Raji (cell line): Measurements from ENCODE around the gene MRPL36.

Experiments
- POLR2A ChIP-seq: IDR thresholded peaks from 2 replicates; pipeline ENCODE4 v1.6.1; 2011; ENCODE audit warnings: low read depth, low read length, control low read depth; ENCODE audit not compliant: insufficient read depth

MRPL36 gene

GRCh38 chr5:1795931-1796330, 3.7 kb downstream of the MRPL36 start:
- TF ChIP-seq POLR2A = peak; percentile 30; the same call in 1 of the 2 replicates

DNA sequence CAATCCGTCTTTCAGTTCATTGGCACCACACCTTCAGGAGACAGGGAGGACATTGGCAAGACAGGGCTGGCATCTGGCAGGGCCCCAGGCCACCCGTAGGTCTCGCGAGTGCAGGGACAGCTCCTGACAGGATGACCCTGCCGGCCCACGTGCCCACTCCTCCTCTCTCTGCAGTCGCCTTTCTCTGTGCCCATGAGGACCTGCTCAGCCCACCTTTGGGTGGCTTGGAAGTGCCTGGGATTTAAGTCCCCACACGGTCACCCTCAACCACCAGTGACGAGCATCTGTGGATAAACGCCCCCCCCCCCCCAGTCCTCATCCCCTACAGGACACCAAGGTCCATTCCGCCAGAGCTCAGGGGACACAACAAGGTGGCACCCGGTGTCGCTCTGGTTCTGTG, 4.1 kb downstream of the MRPL36 start:
- TF ChIP-seq POLR2A = no peak

DNA sequence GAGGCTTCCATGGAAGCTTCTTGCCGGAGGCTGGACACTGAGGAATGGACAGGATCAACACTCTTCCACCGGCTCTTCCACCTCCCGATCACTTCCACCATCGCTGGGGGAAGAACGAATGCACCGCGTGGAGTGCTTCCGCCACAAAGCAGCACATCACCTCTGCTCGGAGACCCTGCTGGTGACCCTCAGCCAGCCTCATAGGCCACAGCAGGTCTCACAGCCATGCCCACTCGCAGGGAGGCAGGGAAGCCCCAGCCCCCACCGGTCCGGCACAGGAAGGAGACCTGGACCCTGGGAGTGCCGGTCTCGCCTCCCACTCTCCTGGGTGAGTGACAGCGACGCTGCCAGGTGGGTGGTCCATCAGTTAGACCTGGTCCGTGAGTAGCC, 4.7 kb downstream of the MRPL36 start:
- no peak for TF ChIP-seq POLR2A

- TF ChIP-seq POLR2A = 0 out of 2 replicates have a peak, but pooled peaks have one; percentile 26
These were observed 5.4 kb downstream of the MRPL36 start for GRCh38 chr5:1793966-1794900.

DNA sequence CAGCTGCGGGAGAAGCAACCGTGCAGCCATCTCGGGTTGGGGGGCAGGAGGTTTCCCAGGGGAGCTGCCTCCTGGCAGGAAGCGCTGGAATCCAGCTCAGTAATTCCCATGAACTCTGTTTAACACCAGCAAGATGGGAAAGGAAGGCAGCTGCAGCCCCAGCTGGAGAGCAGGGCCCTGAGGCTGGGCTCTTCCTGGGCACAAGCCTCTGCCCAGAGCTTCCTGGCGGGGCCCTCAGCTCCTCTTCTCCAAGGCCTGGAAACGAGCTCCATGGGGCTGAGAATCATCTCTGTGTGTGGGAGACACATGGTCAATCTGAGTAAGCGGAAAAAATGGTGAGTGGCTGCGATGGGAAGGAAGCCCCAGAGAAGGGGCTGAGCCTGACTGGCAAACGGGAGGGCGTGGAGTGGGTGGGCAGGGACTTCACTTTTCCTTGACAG, 6.3 kb downstream of the MRPL36 start:
- no peak for TF ChIP-seq POLR2A

DNA sequence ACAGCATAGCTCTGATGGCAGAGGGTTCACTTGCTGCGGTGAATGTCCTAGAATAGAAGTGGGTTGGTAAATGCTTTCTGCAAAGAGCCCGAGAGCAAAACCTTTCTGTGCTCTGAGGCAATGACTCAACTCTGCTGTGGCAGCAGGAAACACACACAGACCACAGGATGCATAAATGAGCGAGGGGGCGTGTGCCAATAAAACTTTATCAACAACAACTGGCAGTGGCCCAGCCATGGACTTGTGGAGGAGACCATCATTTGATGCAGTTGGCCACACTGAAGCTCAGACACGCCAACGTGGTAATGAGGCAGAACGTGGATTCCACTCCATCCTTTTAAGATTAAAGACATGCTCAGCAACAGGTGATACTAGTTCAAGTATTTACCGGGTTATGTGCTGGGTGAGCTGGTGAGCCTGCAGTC, 6.8 kb downstream of the MRPL36 start:
- peak; percentile 67 for TF ChIP-seq POLR2A

- TF ChIP-seq POLR2A = no peak
These were observed 8.5 kb downstream of the MRPL36 start for GRCh38 chr5:1791176-1791575.

DNA sequence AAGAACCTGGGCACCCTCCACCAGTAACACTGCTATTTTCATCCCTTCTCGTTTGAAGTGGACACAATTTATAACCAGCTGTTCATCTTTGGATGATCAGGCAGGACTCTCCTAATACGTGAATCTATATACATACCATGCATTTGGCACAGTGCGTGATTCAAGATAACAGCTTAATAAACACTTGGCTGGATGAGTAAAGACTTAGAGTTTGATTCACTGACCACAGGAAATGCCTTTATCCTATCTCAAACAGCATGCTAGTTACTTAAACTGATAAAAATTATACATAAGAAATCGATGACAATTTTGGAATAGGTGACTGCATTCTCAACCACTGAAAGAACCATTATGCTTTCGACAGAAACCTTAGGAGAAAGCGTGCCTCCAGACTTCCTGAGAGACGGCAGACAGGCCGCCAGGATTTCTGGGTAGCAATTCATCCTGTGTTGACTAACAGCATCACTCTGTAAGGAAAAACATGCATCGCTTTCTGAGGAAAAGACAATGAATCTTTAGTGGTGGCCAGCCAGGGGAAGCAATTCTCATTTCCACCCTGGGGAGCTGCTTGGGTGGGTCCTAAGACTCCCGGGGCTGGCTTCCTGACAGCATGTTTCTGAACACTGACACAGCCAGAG, 9.7 kb downstream of the MRPL36 start:
- no peak; the same call in 1 of the 2 replicates for TF ChIP-seq POLR2A

DNA sequence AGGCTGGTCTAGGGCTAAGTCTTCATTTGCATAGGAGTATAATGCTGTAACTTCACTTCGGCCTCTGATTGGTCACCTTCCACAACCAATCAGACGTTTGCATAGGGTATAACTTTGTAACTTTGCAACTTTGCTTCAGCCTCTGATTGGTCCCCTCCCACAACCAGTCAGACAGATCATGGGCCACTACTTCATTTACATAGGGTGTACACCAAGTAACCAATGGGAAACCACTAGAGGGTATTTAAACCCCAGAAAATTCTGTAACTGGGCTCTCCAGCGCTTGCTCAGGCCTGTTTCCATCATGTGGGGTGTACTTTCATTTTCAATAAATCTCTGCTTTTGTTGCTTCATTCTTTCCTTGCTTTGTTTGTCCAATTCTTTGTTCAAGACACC, 10.2 kb downstream of the MRPL36 start:
- TF ChIP-seq POLR2A = peak; percentile 45

- TF ChIP-seq POLR2A = no peak
These were observed 10.8 kb downstream of the MRPL36 start for GRCh38 chr5:1788828-1789227.

GRCh38 chr5:1788200-1788599, 11.4 kb downstream of the MRPL36 start:
- no peak for TF ChIP-seq POLR2A

- no peak for TF ChIP-seq POLR2A
These were observed 12.1 kb downstream of the MRPL36 start for GRCh38 chr5:1787472-1788047.

- TF ChIP-seq POLR2A = no peak
These were observed 12.8 kb downstream of the MRPL36 start for GRCh38 chr5:1786621-1787471.

DNA sequence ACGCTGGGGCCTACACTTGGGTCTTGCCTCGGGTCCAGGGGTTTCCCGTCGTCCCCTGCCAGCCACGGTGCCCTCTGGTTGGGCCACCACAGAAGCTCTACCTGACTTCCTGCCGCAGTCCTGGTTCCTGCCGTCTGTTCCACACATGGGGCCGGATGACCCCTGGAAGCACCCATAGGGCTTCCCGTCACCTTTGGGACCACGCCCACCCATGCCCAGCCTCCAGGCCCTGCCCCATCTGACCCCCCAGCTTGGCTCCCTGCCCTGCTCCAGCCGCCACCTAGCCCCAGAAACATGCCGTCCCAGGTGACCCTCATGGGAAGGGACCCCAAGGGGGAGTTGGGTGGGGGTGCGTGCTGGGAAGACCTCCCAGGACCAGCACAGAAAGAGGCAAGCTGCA, 13.7 kb downstream of the MRPL36 start:
- TF ChIP-seq POLR2A = no peak

GRCh38 chr5:1785062-1785461, 14.6 kb downstream of the MRPL36 start:
- TF ChIP-seq POLR2A = no peak
